Vagina (tissue), 2 donors: ENCODE data around the gene CLEC10A. TPM values are rescaled to one million over a fixed set of nuclear protein-coding genes. Genes with fewer than 3 reads are reported as not detected.

Source experiments
- DNase-seq, 2 donors: peaks; one replicate each; pipeline ENCODE4 v3.0.0-alpha.2; 2017; ENCODE audit errors: extremely low spot score in 2 of 2
- H3K27ac ChIP-seq: fragments of 200-600 bp; sonication (generic); one replicate; pipeline ENCODE4 v1.5.1; 2019
- H3K27me3 ChIP-seq: fragments of 200-600 bp; sonication (generic); one replicate; pipeline ENCODE4 v1.5.1; 2019
- H3K36me3 ChIP-seq, 2 donors: fragments of 200-600 bp; sonication (generic); one replicate each; pipeline ENCODE4 v1.5.1; 2017 to 2019
- H3K4me1 ChIP-seq: fragments of 200-600 bp; sonication (generic); one replicate; pipeline ENCODE4 v1.5.1; 2019
- H3K4me3 ChIP-seq, 2 donors: fragments of 200-600 bp; sonication (generic); 1 replicate in 1 of 2; 2 replicates in 1 of 2; pipeline ENCODE4 v1.5.1; 2016 to 2019
- H3K9me3 ChIP-seq: fragments of 200-600 bp; sonication (generic); one replicate; pipeline ENCODE4 v1.5.1; 2019
- POLR2A ChIP-seq, 2 donors: fragments of 450-650 bp; IDR thresholded peaks; one replicate each; pipeline ENCODE4 v1.6.1; 2017; ENCODE audit warnings: antibody characterized with exemption in 2 of 2, mild to moderate bottlenecking in 2 of 2, moderate library complexity in 2 of 2
- POLR2AphosphoS5 ChIP-seq, 2 donors: sonication (generic); formaldehyde crosslinking; IDR thresholded peaks; one replicate each; pipeline ENCODE4 v1.9.0; 2017; ENCODE audit warnings: antibody characterized with exemption in 2 of 2, mild to moderate bottlenecking in 2 of 2, low read depth in 1 of 2; ENCODE audit not compliant: insufficient read depth in 1 of 2
- intact Hi-C: fragments of 100-400 bp; cut with DNase I; formaldehyde crosslinking; loops from one replicate; pipeline ENCODE4 v1.15.1; 2023
- total RNA-seq: library from RNA; depleted of rRNA; stranded (reverse); fragments of >200 nt; gene quantifications from one replicate; pipeline ENCODE4 v1.2.3, GENCODE V29; 2016
- TF ChIP-seq, protein P1 (sequence below), 3 experiments: fragments of 450-650 bp in 2 of 3; fragments of 200-600 bp in 1 of 3; sonication (generic) in 1 of 3; IDR thresholded peaks; one replicate each; pipeline ENCODE4 v1.5.1; 2017 to 2019; ENCODE audit warnings: antibody characterized with exemption in 3 of 3, mild to moderate bottlenecking in 2 of 3, moderate library complexity in 2 of 3

Gene CLEC10A
- total RNA-seq, 1 donor from 2014 or later = 3.7 TPM

DNA sequence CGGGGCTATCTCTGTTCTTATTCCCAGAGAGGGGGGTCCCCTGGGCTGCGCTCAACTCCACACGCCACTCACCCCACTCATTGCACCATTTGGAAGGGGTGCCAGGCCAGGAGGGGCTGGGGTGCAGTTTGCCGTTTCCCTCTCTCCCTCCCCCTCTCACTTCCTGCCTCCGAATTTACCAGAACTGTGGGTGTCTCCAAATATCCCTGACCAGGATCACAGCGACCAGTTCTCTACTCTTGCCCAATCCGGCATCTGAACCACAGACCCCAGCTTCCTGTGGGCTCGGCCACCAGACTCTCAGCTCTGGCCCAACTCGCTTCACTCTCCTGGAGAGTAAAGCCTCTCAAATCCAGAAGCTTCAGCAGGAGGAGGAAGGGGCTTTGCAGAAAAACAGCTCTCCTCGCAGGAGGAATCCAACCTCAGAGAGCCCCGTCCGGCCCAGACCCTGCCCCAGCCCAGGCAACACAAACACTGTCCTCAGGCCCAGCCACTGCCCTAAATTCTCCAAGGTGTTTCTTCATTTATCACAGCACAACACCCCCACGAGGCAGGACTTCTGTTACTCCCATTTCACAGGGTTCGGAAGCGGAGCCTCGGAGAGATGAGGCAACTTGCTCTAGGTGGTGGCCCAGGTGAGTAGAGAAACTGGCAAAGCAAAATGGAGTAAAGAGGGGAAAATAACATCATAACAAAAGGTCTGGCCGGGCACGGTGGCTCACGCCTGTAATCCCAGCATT, 35.0 kb upstream of the CLEC10A start:
- DNase-seq = no peak
- no peaks in the 10 kb centered on the region for H3K4me1 ChIP-seq
- no peaks in the 10 kb centered on the region for H3K27me3 ChIP-seq
- H3K36me3 ChIP-seq = no peaks in the 10 kb centered on the region
- no peak for TF ChIP-seq POLR2A (IDR thresholded peaks at IDR 0.05)
- TF ChIP-seq, protein P1, sequence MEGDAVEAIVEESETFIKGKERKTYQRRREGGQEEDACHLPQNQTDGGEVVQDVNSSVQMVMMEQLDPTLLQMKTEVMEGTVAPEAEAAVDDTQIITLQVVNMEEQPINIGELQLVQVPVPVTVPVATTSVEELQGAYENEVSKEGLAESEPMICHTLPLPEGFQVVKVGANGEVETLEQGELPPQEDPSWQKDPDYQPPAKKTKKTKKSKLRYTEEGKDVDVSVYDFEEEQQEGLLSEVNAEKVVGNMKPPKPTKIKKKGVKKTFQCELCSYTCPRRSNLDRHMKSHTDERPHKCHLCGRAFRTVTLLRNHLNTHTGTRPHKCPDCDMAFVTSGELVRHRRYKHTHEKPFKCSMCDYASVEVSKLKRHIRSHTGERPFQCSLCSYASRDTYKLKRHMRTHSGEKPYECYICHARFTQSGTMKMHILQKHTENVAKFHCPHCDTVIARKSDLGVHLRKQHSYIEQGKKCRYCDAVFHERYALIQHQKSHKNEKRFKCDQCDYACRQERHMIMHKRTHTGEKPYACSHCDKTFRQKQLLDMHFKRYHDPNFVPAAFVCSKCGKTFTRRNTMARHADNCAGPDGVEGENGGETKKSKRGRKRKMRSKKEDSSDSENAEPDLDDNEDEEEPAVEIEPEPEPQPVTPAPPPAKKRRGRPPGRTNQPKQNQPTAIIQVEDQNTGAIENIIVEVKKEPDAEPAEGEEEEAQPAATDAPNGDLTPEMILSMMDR (IDR thresholded peaks at IDR 0.05) = no peak
- TF ChIP-seq POLR2AphosphoS5 (IDR thresholded peaks at IDR 0.05; ENCODE audit: insufficient read depth in 1 of 2, low read depth in 1 of 2) = no peak
- no peak overlapping the region for H3K4me3 ChIP-seq
- no peak overlapping the region for H3K27ac ChIP-seq
- intact Hi-C loops = no loop called here
- no peaks in the 10 kb centered on the region for H3K9me3 ChIP-seq

DNA sequence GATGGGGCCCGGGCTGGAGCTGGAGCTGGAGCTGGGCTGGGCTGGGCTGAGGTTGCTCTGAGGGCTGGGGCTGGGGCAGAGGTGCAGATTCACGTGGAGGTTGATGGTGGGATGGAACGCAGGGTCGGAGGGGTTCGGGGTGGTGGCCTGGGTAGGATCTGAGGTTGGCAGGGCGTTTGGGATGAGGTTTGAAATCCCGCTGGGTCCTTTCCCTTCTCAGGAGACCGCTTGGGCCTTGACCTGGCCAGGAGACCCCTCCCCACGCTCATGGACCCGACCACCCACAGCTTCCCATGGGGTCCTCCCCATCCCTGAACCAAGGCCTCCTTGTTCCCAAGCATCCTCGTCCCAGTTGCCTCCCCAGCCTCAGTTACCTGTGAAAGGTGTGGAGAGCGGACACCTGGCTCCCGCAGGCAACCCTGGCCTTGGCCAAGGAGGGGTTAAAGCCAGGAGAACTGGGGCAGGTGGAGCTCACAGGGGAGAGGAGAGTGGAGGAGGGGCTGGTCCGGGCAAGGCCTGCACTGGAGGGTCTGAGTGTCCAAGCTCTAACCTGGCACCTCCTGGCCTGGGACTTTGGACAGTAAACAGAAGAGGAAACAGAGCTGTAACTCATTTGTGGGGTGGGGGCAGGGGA, 34.3 kb upstream of the CLEC10A start, which contains the start of gene ASGR2:
Gene ASGR2, minus strand, starts transcription at position 582 of the 634 bp plus-strand sequence. CDS start 582 bp downstream, outside the sequence.
- no peaks in the 10 kb centered on the region for H3K9me3 ChIP-seq
- TF ChIP-seq, protein P1 (IDR thresholded peaks at IDR 0.05) = no peak
- no peaks in the 10 kb centered on the region for H3K36me3 ChIP-seq
- no peaks in the 10 kb centered on the region for H3K4me1 ChIP-seq
- no peak within 1 kb of the TSS for H3K27ac ChIP-seq
- intact Hi-C loops = no loop called here
- H3K27me3 ChIP-seq = no peaks in the 10 kb centered on the region
- no peak for DNase-seq
- no peak within 1 kb of the TSS for H3K4me3 ChIP-seq

DNA sequence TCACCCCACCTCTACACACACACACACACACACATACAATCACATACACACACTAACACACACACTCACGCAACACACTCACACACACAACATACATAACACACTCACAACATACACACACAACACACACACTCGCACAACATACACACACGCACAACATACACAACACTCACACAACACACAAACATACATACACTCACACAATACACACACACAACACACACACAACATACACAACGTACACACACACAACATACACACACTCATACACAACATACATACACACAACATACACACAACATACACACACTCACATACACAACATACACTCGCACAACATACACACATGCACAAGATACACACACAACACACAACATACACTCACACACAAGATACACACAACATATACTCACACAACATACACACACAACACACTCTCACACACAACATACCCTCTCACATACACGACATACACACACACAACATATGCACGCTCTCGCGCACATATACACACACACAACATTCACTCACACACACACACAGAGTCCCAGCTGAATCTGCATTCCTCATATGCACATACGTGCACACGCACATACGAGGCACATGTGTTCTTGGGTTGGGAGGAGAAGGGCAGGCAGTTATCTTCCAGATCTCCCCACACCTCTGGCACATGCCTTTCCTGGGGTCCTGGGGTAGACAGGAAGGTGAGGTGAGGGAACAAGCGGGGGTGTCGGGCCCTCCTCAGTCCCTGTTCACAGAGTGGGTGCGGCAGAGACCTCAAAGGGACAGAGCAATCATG, 33.4 kb upstream of the CLEC10A start:
- DNase-seq = no peak
- no peaks in the 10 kb centered on the region for H3K27me3 ChIP-seq

DNA sequence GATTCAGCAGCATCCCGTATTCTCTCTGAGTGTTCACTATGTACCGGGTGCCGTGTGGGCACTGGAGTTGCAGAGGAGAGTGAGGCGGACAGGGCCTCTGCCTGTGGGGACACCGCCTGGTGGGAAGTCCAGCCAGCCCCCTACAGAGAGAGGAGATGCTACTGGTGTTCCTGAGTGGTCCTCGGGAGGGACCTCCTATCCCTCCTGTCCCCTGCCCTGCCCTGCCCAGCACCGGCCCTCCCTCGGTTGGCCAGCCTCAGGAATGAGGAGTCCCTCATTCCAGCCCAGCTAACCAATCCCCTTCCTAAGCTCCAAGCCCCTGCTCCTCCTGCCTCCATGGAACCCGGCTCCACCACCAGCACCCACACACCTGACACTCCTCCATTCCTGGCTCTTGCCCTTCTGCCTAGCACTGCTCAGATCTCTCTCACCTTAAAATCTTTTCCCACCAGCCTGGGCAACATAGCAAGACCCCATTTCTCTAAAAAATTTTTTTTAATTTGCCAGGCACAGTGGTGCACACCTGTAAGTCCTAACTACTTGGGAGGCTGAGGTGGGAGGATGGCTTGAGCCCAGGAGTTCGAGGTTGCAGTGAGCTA, 32.6 kb upstream of the CLEC10A start:
- intact Hi-C loops = no loop called here
- DNase-seq = no peak
- Histone ChIP-seq H3K27me3 (no peaks in the 10 kb centered on the region), H3K9me3 (no peaks in the 10 kb centered on the region), H3K4me3 (no peak overlapping the region), H3K27ac (no peak overlapping the region), H3K4me1 (no peaks in the 10 kb centered on the region), H3K36me3 (no peaks in the 10 kb centered on the region)
- TF ChIP-seq POLR2AphosphoS5 (IDR thresholded peaks at IDR 0.05; ENCODE audit: insufficient read depth in 1 of 2, low read depth in 1 of 2) = no peak
- no peak for TF ChIP-seq POLR2A (IDR thresholded peaks at IDR 0.05)
- TF ChIP-seq, protein P1 (IDR thresholded peaks at IDR 0.05) = no peak

More for the DNA sequence above, 33.4 kb upstream of the CLEC10A start:
- intact Hi-C loops = no loop called here
- Histone ChIP-seq H3K27ac (no peak overlapping the region), H3K36me3 (no peaks in the 10 kb centered on the region), H3K9me3 (no peaks in the 10 kb centered on the region), H3K4me3 (no peak overlapping the region), H3K4me1 (no peaks in the 10 kb centered on the region)
- TF ChIP-seq, protein P1 (IDR thresholded peaks at IDR 0.05) = no peak
- no peak for TF ChIP-seq POLR2AphosphoS5 (IDR thresholded peaks at IDR 0.05; ENCODE audit: insufficient read depth in 1 of 2, low read depth in 1 of 2)
- TF ChIP-seq POLR2A (IDR thresholded peaks at IDR 0.05) = no peak
